GM18520 (cell line): ENCODE results near the gene B3GALT4.
"Not testable (repeated sequence)": the region's sequence is repeated elsewhere in the genome, so short reads cannot be mapped to it uniquely, and the experiment has no call there.

ENCODE experiments used
- ATAC-seq: cut with Tn5 transposase; IDR thresholded peaks from one replicate; pipeline ENCODE4 v1.9.1; 2021; ENCODE audit not compliant: unreplicated experiment

B3GALT4 gene

GRCh38 chr6:33271468-33272274 is 5.3 kb upstream of the B3GALT4 start, which contains the start of the genes RPS18 and VPS52:
Gene RPS18, plus strand, starts transcription at chr6:33272075. Its CDS starts 45 bp downstream, at chr6:33272120.
Gene VPS52, minus strand, starts transcription at chr6:33271876. Its CDS starts 201 bp downstream, at chr6:33271675.
- peak; percentile 80 for ATAC-seq

- ATAC-seq = no peak
Observed at GRCh38 chr6:33272275-33273128, 4.4 kb upstream of the B3GALT4 start.

- ATAC-seq = no peak
Observed at GRCh38 chr6:33273129-33273923, 3.6 kb upstream of the B3GALT4 start.

- ATAC-seq = no peak
Observed at GRCh38 chr6:33273924-33274902, 2.7 kb upstream of the B3GALT4 start.

- ATAC-seq = not testable (repeated sequence)
Observed at GRCh38 chr6:33275795-33276580, 935 bp upstream of the B3GALT4 start.

GRCh38 chr6:33276581-33276863 is 401 bp upstream of the B3GALT4 start:
- no peak for ATAC-seq

- peak; percentile 10 for ATAC-seq
Observed at GRCh38 chr6:33277663-33278391, 904 bp downstream of the B3GALT4 start.

GRCh38 chr6:33278392-33278741 is 1.4 kb downstream of the B3GALT4 start:
- ATAC-seq = no peak

GRCh38 chr6:33278810-33279209 is 1.9 kb downstream of the B3GALT4 start:
- no peak for ATAC-seq

- no peak for ATAC-seq
Observed at GRCh38 chr6:33279257-33279695, 2.4 kb downstream of the B3GALT4 start.

GRCh38 chr6:33279971-33280511 is 3.1 kb downstream of the B3GALT4 start:
- no peak for ATAC-seq

GRCh38 chr6:33280539-33280938 is 3.6 kb downstream of the B3GALT4 start:
- ATAC-seq = no peak

- not testable (repeated sequence) for ATAC-seq
Observed at GRCh38 chr6:33285214-33285613, 8.3 kb downstream of the B3GALT4 start.

- no peak for ATAC-seq
Observed at GRCh38 chr6:33286946-33287914, 10.3 kb downstream of the B3GALT4 start.

- ATAC-seq = no peak
Observed at GRCh38 chr6:33288141-33288920, 11.4 kb downstream of the B3GALT4 start.
